Transverse colon (tissue), 4 donors: ENCODE data around the gene LRP5.

Experiments used
- CTCF ChIP-seq, 5 experiments: fragments of 200-600 bp in 3 of 5; fragments of 450-650 bp in 2 of 5; sonication (generic) in 3 of 5; IDR thresholded peaks; 1 replicate in 2 of 5; 2 replicates in 3 of 5; pipeline ENCODE4 v1.5.1; 2016 to 2017; ENCODE audit warnings: antibody characterized with exemption in 5 of 5, inconsistent platforms in 3 of 5, mild to moderate bottlenecking in 2 of 5, moderate library complexity in 1 of 5
- EP300 ChIP-seq: sonication (generic); formaldehyde crosslinking; IDR thresholded peaks from one replicate; pipeline ENCODE4 v1.6.1; 2017; ENCODE audit warnings: antibody characterized with exemption, low read depth
- POLR2A ChIP-seq: fragments of 450-650 bp; IDR thresholded peaks from one replicate; pipeline ENCODE4 v1.6.1; 2016; ENCODE audit warnings: antibody characterized with exemption, mild to moderate bottlenecking, moderate library complexity
- POLR2AphosphoS5 ChIP-seq, 3 donors: sonication (generic); formaldehyde crosslinking; IDR thresholded peaks; one replicate each; pipeline ENCODE4 v1.6.1; 2016; ENCODE audit warnings: antibody characterized with exemption in 3 of 3

GRCh38 chr11:68455485-68455884, 143.1 kb downstream of the LRP5 start:
- no peak for TF ChIP-seq EP300
- no peak for TF ChIP-seq CTCF (IDR thresholded peaks at IDR 0.05)
- no peak for TF ChIP-seq POLR2AphosphoS5 (IDR thresholded peaks at IDR 0.05)
- no peak for TF ChIP-seq POLR2A
